Muscle layer of colon (tissue), 2 donors: Measurements from ENCODE around the gene RBM14.

Experiments used
- H3K27ac ChIP-seq: one replicate; pipeline ENCODE4 v1.7.0; 2013; ENCODE audit warnings: low read depth, mild to moderate bottlenecking, low read length, moderate library complexity
- H3K27me3 ChIP-seq, 2 donors: one replicate each; pipeline ENCODE4 v1.7.0; 2013; ENCODE audit warnings: low read length in 2 of 2, mild to moderate bottlenecking in 2 of 2; ENCODE audit not compliant: insufficient read depth in 2 of 2, control insufficient read depth in 1 of 2
- H3K36me3 ChIP-seq: one replicate; pipeline ENCODE4 v1.7.0; 2013; ENCODE audit warnings: mild to moderate bottlenecking, low read length; ENCODE audit not compliant: insufficient read depth
- H3K4me1 ChIP-seq: one replicate; pipeline ENCODE4 v1.7.0; 2013; ENCODE audit warnings: mild to moderate bottlenecking, low read length; ENCODE audit not compliant: insufficient read depth
- H3K4me3 ChIP-seq, 2 donors: one replicate each; pipeline ENCODE4 v1.7.0; 2013; ENCODE audit warnings: low read length in 2 of 2, low read depth in 1 of 2, mild to moderate bottlenecking in 1 of 2, moderate library complexity in 1 of 2
- H3K9ac ChIP-seq: one replicate; pipeline ENCODE4 v1.7.0; 2013; ENCODE audit warnings: low read length
- H3K9me3 ChIP-seq: one replicate; pipeline ENCODE4 v1.7.0; 2013; ENCODE audit warnings: mild to moderate bottlenecking, low read length
- donor health status: abdominal sarcoma.
- donor health status: Adenocarcinoma of cecum.

The RBM14 gene

GRCh38 chr11:66674964-66675602 is 58.7 kb downstream of the RBM14 start:
- peaks cover 6% of the 10 kb centered on the region for H3K36me3 ChIP-seq
- H3K9ac ChIP-seq, result no peak overlapping the region
- peaks cover 38% of the 10 kb centered on the region for H3K4me1 ChIP-seq
- no peaks in the 10 kb centered on the region for H3K27me3 ChIP-seq
- H3K27ac ChIP-seq, result no peak overlapping the region
- no peak overlapping the region for H3K4me3 ChIP-seq
- H3K9me3 ChIP-seq, result no peaks in the 10 kb centered on the region

- peaks cover 35% of the 10 kb centered on the region for H3K4me1 ChIP-seq
- H3K27me3 ChIP-seq, result no peaks in the 10 kb centered on the region
- H3K9ac ChIP-seq, result no peak overlapping the region
- no peaks in the 10 kb centered on the region for H3K9me3 ChIP-seq
- H3K27ac ChIP-seq, result no peak overlapping the region
- peak overlapping the region in 1 of 2 donors; percentile 81 for H3K4me3 ChIP-seq
- H3K36me3 ChIP-seq, result peaks cover 6% of the 10 kb centered on the region
Observed at GRCh38 chr11:66676282-66676919, 60.0 kb downstream of the RBM14 start.
